PC-3 (cell line): Measurements from ENCODE around the gene ATP10A. TPM values are rescaled to one million over a fixed set of nuclear protein-coding genes. Genes with fewer than 3 reads are reported as not detected.

Source experiments
- ATAC-seq: fragments of 200-7000 bp; cut with Tn5 transposase; 2 replicates; pipeline ENCODE4 v1.9.1; 2020; ENCODE audit warnings: mild to moderate bottlenecking, moderate library complexity
- BruUV-seq: library from RNA; stranded (reverse); fragments of 400-500 nt; replicated peaks from 2 replicates; lab custom pipeline; 2021; lab: Mats Ljungman, UMichigan
- CTCF ChIA-PET: fragments of 300-600 bp; sonication (Branson Sonifier 250); formaldehyde crosslinking; loops from one replicate; lab custom pipeline; 2022; ENCODE audit warnings: antibody characterized with exemption; lab: Charles Lee
- POLR2A ChIA-PET: fragments of 300-600 bp; sonication (Branson Sonifier 250); formaldehyde crosslinking; loops from one replicate; lab custom pipeline; 2022; ENCODE audit warnings: antibody characterized with exemption; ENCODE audit not compliant: unreplicated experiment; lab: Charles Lee
- DNase-seq: peaks from one replicate; pipeline ENCODE4 v3.0.0-alpha.2; 2015
- H2AFZ ChIP-seq: fragments of 300-600 bp; sonication (generic); 2 replicates; pipeline ENCODE4 v1.6.0; 2016; ENCODE audit warnings: antibody characterized with exemption, low read length
- H3F3A ChIP-seq: fragments of 300-600 bp; sonication (generic); one replicate; pipeline ENCODE4 v1.6.0; 2017; ENCODE audit warnings: antibody characterized with exemption, low read length, control low read depth, mild to moderate bottlenecking; ENCODE audit not compliant: unreplicated experiment
- H3K27ac ChIP-seq: fragments of 300-600 bp; sonication (generic); 2 replicates; pipeline ENCODE4 v1.5.1; 2016; ENCODE audit warnings: mild to moderate bottlenecking, low read length
- H3K27me3 ChIP-seq: fragments of 300-600 bp; sonication (generic); 2 replicates; pipeline ENCODE4 v1.6.1; 2016; ENCODE audit warnings: low read length, mixed read lengths
- H3K36me3 ChIP-seq: fragments of 300-600 bp; sonication (generic); 2 replicates; pipeline ENCODE4 v1.6.1; 2016; ENCODE audit warnings: low read depth, mixed run types, low read length, mixed read lengths
- H3K4me1 ChIP-seq: fragments of 300-600 bp; sonication (generic); 2 replicates; pipeline ENCODE4 v1.5.1; 2016; ENCODE audit warnings: low read length; ENCODE audit not compliant: insufficient read depth
- H3K4me2 ChIP-seq: fragments of 300-600 bp; sonication (generic); 2 replicates; pipeline ENCODE4 v1.6.0; 2016; ENCODE audit warnings: low read length
- H3K4me3 ChIP-seq: fragments of 300-600 bp; sonication (generic); 2 replicates; pipeline ENCODE4 v1.5.1; 2016; ENCODE audit warnings: mild to moderate bottlenecking, low read length, mixed read lengths
- H3K79me2 ChIP-seq: fragments of 300-600 bp; sonication (generic); 2 replicates; pipeline ENCODE4 v1.6.1; 2017; ENCODE audit warnings: low read length, mixed read lengths
- H3K9ac ChIP-seq: fragments of 300-600 bp; sonication (generic); 2 replicates; pipeline ENCODE4 v1.6.0; 2016; ENCODE audit warnings: mild to moderate bottlenecking, low read length
- H3K9me2 ChIP-seq: fragments of 300-600 bp; sonication (generic); replicated peaks from 2 replicates; pipeline ENCODE4 v1.6.1; 2016; ENCODE audit warnings: mixed run types, low read length, mixed read lengths
- H3K9me3 ChIP-seq: fragments of 300-600 bp; sonication (generic); 2 replicates; pipeline ENCODE4 v1.6.1; 2016; ENCODE audit warnings: low read length, mixed read lengths
- H4K20me1 ChIP-seq: fragments of 300-600 bp; sonication (generic); 2 replicates; pipeline ENCODE4 v1.6.1; 2016; ENCODE audit warnings: low read length, mixed read lengths
- CTCF ChIP-seq: fragments of 300-600 bp; sonication (generic); conservative IDR thresholded peaks from 2 replicates; pipeline ENCODE4 v1.5.1; 2017; ENCODE audit warnings: antibody characterized with exemption, low read depth, mild to moderate bottlenecking, low read length
- EZH2 ChIP-seq: fragments of 300-600 bp; sonication (generic); IDR thresholded peaks from one replicate; pipeline ENCODE4 v1.6.1; 2017; ENCODE audit warnings: antibody characterized with exemption, mild to moderate bottlenecking, low read length; ENCODE audit not compliant: unreplicated experiment
- EZH2phosphoT487 ChIP-seq: fragments of 300-600 bp; sonication (generic); IDR thresholded peaks from 2 replicates; pipeline ENCODE4 v1.6.1; 2018; ENCODE audit warnings: mild to moderate bottlenecking, antibody characterized with exemption, low read length, borderline replicate concordance
- intact Hi-C: fragments of 100-400 bp; cut with micrococcal nuclease; formaldehyde crosslinking; loops from 2 replicates; pipeline ENCODE4 v1.9.0; 2023
- total RNA-seq: library from RNA; depleted of rRNA; stranded (reverse); fragments of >200 nt; gene quantifications from 2 replicates; pipeline ENCODE4 v1.2.3, GENCODE V29; 2014

The ATP10A gene
- total RNA-seq, 1 experiment from 2014 or later, result 2.6 TPM

GRCh38 chr15:25792128-25792527, 71.0 kb downstream of the ATP10A start:
- H3K4me3 ChIP-seq, result no peak overlapping the region
- no peaks in the 10 kb centered on the region for H3K9me3 ChIP-seq
- no peaks in the 10 kb centered on the region for H3K27me3 ChIP-seq
- H3K4me2 ChIP-seq, result no peak overlapping the region
- DNase-seq, result no peak
- H3K36me3 ChIP-seq, result no peaks in the 10 kb centered on the region
- no peaks in the 10 kb centered on the region for H3K79me2 ChIP-seq
- H3K9ac ChIP-seq, result no peak overlapping the region
- intact Hi-C loops, result no loop called here
- no peaks in the 10 kb centered on the region for H3F3A ChIP-seq
- H3K27ac ChIP-seq, result no peak overlapping the region
- CTCF ChIA-PET, result no interaction called here
- H2AFZ ChIP-seq, result no peak overlapping the region
- POLR2A ChIA-PET, result no interaction called here
- no peak for ATAC-seq
- no peaks in the 10 kb centered on the region for H3K4me1 ChIP-seq
- no TSS peak for BruUV-seq
- TF ChIP-seq EZH2, result no peak
- TF ChIP-seq CTCF, result no peak
- TF ChIP-seq EZH2phosphoT487, result no peak
- no peaks in the 10 kb centered on the region for H3K9me2 ChIP-seq
- no peaks in the 10 kb centered on the region for H4K20me1 ChIP-seq

- H3K4me2 ChIP-seq, result no peak overlapping the region
- H3K79me2 ChIP-seq, result no peaks in the 10 kb centered on the region
- H4K20me1 ChIP-seq, result no peaks in the 10 kb centered on the region
- no peaks in the 10 kb centered on the region for H3K4me1 ChIP-seq
- no peaks in the 10 kb centered on the region for H3K36me3 ChIP-seq
- no peaks in the 10 kb centered on the region for H3F3A ChIP-seq
- CTCF ChIA-PET, result no interaction called here
- H3K9ac ChIP-seq, result no peak overlapping the region
- POLR2A ChIA-PET, result no interaction called here
- H3K4me3 ChIP-seq, result no peak overlapping the region
- no peaks in the 10 kb centered on the region for H3K9me3 ChIP-seq
- no peaks in the 10 kb centered on the region for H3K27me3 ChIP-seq
- ATAC-seq (no peak), DNase-seq (peak; percentile 9)
- no peak overlapping the region for H2AFZ ChIP-seq
- TF ChIP-seq CTCF, result no peak
- no peak for TF ChIP-seq EZH2phosphoT487
- TF ChIP-seq EZH2, result no peak
- no peaks in the 10 kb centered on the region for H3K9me2 ChIP-seq
- intact Hi-C loops, result no loop called here
- no peak overlapping the region for H3K27ac ChIP-seq
- no TSS peak for BruUV-seq
These were observed 73.0 kb downstream of the ATP10A start for GRCh38 chr15:25790000-25790660.

- Histone ChIP-seq H3K4me2 (no peak overlapping the region), H4K20me1 (no peaks in the 10 kb centered on the region), H3K9ac (no peak overlapping the region), H3K9me3 (no peaks in the 10 kb centered on the region), H3K27me3 (no peaks in the 10 kb centered on the region), H3K27ac (no peak overlapping the region), H3K79me2 (no peaks in the 10 kb centered on the region), H3K4me1 (no peaks in the 10 kb centered on the region), H3K9me2 (no peaks in the 10 kb centered on the region), H3K36me3 (no peaks in the 10 kb centered on the region), H3K4me3 (no peak overlapping the region), H2AFZ (no peak overlapping the region), H3F3A (no peaks in the 10 kb centered on the region)
- intact Hi-C loops, result no loop called here
- DNase-seq (no peak), ATAC-seq (no peak)
- TF ChIP-seq EZH2 (no peak), CTCF (no peak), EZH2phosphoT487 (no peak)
- no TSS peak for BruUV-seq
- CTCF ChIA-PET, result no interaction called here
- POLR2A ChIA-PET, result no interaction called here
These were observed 73.5 kb downstream of the ATP10A start for GRCh38 chr15:25789616-25789999.
